OCI-LY7 (cell line): Measurements from ENCODE around the gene SGIP1. TPM values are rescaled to one million over a fixed set of nuclear protein-coding genes. Genes with fewer than 3 reads are reported as not detected.

Source experiments
- BruUV-seq: library from RNA; stranded (reverse); fragments of 400-500 nt; replicated peaks from 2 replicates; lab custom pipeline; 2021; lab: Mats Ljungman, UMichigan
- CTCF ChIA-PET: fragments of 300-600 bp; sonication (Branson Sonifier 250); formaldehyde crosslinking; loops from one replicate; lab custom pipeline; 2022; ENCODE audit warnings: antibody characterized with exemption; ENCODE audit not compliant: unreplicated experiment; lab: Charles Lee
- POLR2A ChIA-PET: fragments of 300-600 bp; sonication (Branson Sonifier 250); formaldehyde crosslinking; loops from one replicate; lab custom pipeline; 2022; ENCODE audit warnings: antibody characterized with exemption; lab: Charles Lee
- DNase-seq: peaks from one replicate; pipeline ENCODE4 v3.0.0-alpha.2; 2015; ENCODE audit warnings: low spot score
- H2AFZ ChIP-seq: fragments of 200-600 bp; sonication (generic), shearing (Covaris generic); 2 replicates; pipeline ENCODE4 v1.6.1; 2014; ENCODE audit warnings: mild to moderate bottlenecking, antibody characterized with exemption, low read length, moderate library complexity
- H3K27ac ChIP-seq: fragments of 200-600 bp; sonication (generic); 2 replicates; pipeline ENCODE4 v1.5.1; 2014; ENCODE audit warnings: mixed run types, low read depth, mild to moderate bottlenecking, moderate library complexity, low read length, inconsistent platforms; ENCODE audit not compliant: poor library complexity, severe bottlenecking
- H3K36me3 ChIP-seq: fragments of 200-600 bp; sonication (generic); 2 replicates; pipeline ENCODE4 v1.6.1; 2014; ENCODE audit warnings: mild to moderate bottlenecking, antibody characterized with exemption, low read length, moderate library complexity, mixed read lengths; ENCODE audit not compliant: insufficient read depth
- H3K4me1 ChIP-seq: fragments of 200-600 bp; sonication (generic); 2 replicates; pipeline ENCODE4 v1.5.1; 2014; ENCODE audit warnings: mild to moderate bottlenecking, low read length; ENCODE audit not compliant: insufficient read depth, poor library complexity, severe bottlenecking
- H3K4me2 ChIP-seq: fragments of 200-600 bp; sonication (generic); 2 replicates; pipeline ENCODE4 v1.6.1; 2014; ENCODE audit warnings: mild to moderate bottlenecking, low read length
- H3K4me3 ChIP-seq: fragments of 200-600 bp; sonication (generic); 2 replicates; pipeline ENCODE4 v1.5.1; 2014; ENCODE audit warnings: mild to moderate bottlenecking, low read depth, low read length; ENCODE audit not compliant: poor library complexity, severe bottlenecking
- H3K79me2 ChIP-seq: fragments of 200-600 bp; sonication (generic); 2 replicates; pipeline ENCODE4 v1.6.1; 2016; ENCODE audit warnings: low read depth, mild to moderate bottlenecking, low read length, moderate library complexity, mixed read lengths; ENCODE audit not compliant: insufficient read depth
- H3K9me2 ChIP-seq: fragments of 200-600 bp; sonication (generic); 2 replicates; pipeline ENCODE4 v1.6.1; 2016; ENCODE audit warnings: mild to moderate bottlenecking, low read length, mixed read lengths; ENCODE audit not compliant: insufficient read depth
- H3K9me3 ChIP-seq: fragments of 200-600 bp; sonication (generic); 2 replicates; pipeline ENCODE4 v1.6.1; 2014; ENCODE audit warnings: mild to moderate bottlenecking, mixed run types, low read length, mixed read lengths
- H4K20me1 ChIP-seq: fragments of 200-600 bp; sonication (generic); 2 replicates; pipeline ENCODE4 v1.6.1; 2014; ENCODE audit warnings: mild to moderate bottlenecking, antibody characterized with exemption, low read length, moderate library complexity, mixed read lengths; ENCODE audit not compliant: insufficient read depth
- EZH2phosphoT487 ChIP-seq: fragments of 200-600 bp; sonication (generic); IDR thresholded peaks from 2 replicates; pipeline ENCODE4 v1.6.1; 2018; ENCODE audit warnings: low read depth, borderline replicate concordance, mild to moderate bottlenecking, mixed run types, antibody characterized with exemption, low read length, moderate library complexity, mixed read lengths
- intact Hi-C: fragments of 100-400 bp; cut with micrococcal nuclease; formaldehyde crosslinking; loops from one replicate; pipeline ENCODE4 v1.10.0; 2022; ENCODE audit not compliant: unreplicated experiment
- total RNA-seq, 2 experiments: library from RNA; depleted of rRNA in 1 of 2; stranded (reverse); fragments of >200 nt in 1 of 2; shearing (Covaris generic) in 1 of 2; gene quantifications; 2 replicates each; pipeline ENCODE4 v1.2.3, GENCODE V29; 2014 to 2022
- TF ChIP-seq, protein P1 (sequence below): fragments of 200-600 bp; sonication (generic); conservative IDR thresholded peaks from 2 replicates; pipeline ENCODE4 v1.5.1; 2014; ENCODE audit warnings: mild to moderate bottlenecking, antibody characterized with exemption, low read length, moderate library complexity, mixed read lengths

The SGIP1 gene
- total RNA-seq, 2 experiments from 2014 or later: not detected

DNA sequence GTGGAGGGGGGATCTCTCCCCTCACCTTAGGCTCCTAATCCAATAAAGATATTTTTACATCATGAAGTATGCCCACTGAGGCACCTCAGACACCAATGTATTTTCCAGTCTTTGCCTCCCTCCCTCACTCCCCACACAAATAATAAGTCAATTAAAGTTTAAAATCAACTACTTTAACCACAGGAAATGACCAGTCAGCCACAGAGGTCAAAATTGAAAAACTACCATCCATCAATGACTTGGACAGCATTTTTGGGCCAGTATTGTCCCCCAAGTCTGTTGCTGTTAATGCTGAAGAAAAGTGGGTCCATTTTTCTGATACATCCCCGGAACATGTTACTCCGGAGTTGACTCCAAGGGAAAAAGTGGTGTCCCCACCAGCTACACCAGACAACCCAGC is 147.7 kb downstream of the SGIP1 start:
- no peak for DNase-seq
- no TSS peak for BruUV-seq

DNA sequence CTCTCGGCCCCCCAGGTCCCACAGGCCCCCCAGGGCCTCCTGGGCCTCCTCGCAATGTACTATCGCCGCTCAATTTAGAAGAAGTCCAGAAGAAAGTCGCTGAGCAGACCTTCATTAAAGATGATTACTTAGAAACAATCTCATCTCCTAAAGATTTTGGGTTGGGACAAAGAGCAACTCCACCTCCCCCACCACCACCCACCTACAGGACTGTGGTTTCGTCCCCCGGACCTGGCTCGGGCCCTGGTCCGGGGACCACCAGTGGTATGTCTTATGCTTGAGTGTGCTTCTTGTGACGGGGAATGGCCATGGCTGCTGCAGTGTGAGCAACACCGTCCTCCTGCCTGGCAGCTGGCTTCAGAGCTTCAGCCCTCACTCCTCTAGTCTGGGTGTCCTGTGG is 148.2 kb downstream of the SGIP1 start:
- Histone ChIP-seq H3K79me2 (no peaks in the 10 kb centered on the region), H3K4me3 (no peak overlapping the region), H3K9me2 (no peaks in the 10 kb centered on the region), H3K4me2 (no peak overlapping the region), H3K9me3 (no peaks in the 10 kb centered on the region), H2AFZ (no peak overlapping the region), H3K36me3 (no peaks in the 10 kb centered on the region), H3K27ac (no peak overlapping the region), H4K20me1 (no peaks in the 10 kb centered on the region), H3K4me1 (no peaks in the 10 kb centered on the region)
- DNase-seq: no peak
- intact Hi-C loops: no loop called here
- ChIA-PET POLR2A (interaction anchor here (0.7 kb wide), 1 partner anchor 71 kb away, joined by 3 read pairs; no protein-coding TSS in a partner anchor), CTCF (no interaction called here)
- no TSS peak for BruUV-seq
- no peak for TF ChIP-seq EZH2phosphoT487
- TF ChIP-seq, protein P1, sequence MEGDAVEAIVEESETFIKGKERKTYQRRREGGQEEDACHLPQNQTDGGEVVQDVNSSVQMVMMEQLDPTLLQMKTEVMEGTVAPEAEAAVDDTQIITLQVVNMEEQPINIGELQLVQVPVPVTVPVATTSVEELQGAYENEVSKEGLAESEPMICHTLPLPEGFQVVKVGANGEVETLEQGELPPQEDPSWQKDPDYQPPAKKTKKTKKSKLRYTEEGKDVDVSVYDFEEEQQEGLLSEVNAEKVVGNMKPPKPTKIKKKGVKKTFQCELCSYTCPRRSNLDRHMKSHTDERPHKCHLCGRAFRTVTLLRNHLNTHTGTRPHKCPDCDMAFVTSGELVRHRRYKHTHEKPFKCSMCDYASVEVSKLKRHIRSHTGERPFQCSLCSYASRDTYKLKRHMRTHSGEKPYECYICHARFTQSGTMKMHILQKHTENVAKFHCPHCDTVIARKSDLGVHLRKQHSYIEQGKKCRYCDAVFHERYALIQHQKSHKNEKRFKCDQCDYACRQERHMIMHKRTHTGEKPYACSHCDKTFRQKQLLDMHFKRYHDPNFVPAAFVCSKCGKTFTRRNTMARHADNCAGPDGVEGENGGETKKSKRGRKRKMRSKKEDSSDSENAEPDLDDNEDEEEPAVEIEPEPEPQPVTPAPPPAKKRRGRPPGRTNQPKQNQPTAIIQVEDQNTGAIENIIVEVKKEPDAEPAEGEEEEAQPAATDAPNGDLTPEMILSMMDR: no peak

More for the DNA sequence above, 147.7 kb downstream of the SGIP1 start:
- H4K20me1 ChIP-seq: no peaks in the 10 kb centered on the region
- H3K9me3 ChIP-seq: no peaks in the 10 kb centered on the region
- H3K9me2 ChIP-seq: no peaks in the 10 kb centered on the region
- TF ChIP-seq, protein P1: no peak
- TF ChIP-seq EZH2phosphoT487: no peak
- H3K4me3 ChIP-seq: no peak overlapping the region
- intact Hi-C loops: no loop called here
- H3K79me2 ChIP-seq: no peaks in the 10 kb centered on the region
- H3K4me2 ChIP-seq: no peak overlapping the region
- no peak overlapping the region for H3K27ac ChIP-seq
- no peaks in the 10 kb centered on the region for H3K36me3 ChIP-seq
- ChIA-PET CTCF (no interaction called here), POLR2A (interaction anchor here (0.7 to 1.5 kb wide), 2 partner anchors 16 to 71 kb away, joined by 3 to 9 read pairs; no protein-coding TSS in a partner anchor)
- no peak overlapping the region for H2AFZ ChIP-seq
- H3K4me1 ChIP-seq: no peaks in the 10 kb centered on the region

DNA sequence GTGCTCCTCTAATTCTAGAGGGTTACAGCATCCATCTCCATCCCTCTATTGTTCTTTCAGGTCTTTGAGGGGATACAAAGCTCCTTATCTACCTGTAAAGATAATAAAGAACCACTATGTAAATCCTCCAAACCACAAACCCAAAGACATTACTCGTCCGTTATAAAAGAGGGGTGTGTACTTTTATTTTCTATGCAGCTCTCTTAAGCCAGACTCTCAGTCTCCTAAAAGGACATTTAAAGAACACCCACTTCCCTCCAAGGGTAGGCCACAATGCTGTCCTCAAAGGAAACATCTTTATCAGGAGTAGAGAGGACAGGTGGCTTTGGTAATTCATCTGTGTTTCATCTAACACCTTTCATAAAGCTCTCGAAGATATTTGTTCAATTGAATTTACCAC is 150.4 kb downstream of the SGIP1 start:
- Histone ChIP-seq H3K9me2 (no peaks in the 10 kb centered on the region), H3K27ac (no peak overlapping the region), H3K9me3 (no peaks in the 10 kb centered on the region), H3K4me2 (no peak overlapping the region), H3K36me3 (no peaks in the 10 kb centered on the region), H3K4me3 (no peak overlapping the region), H3K79me2 (no peaks in the 10 kb centered on the region), H3K4me1 (no peaks in the 10 kb centered on the region), H4K20me1 (no peaks in the 10 kb centered on the region), H2AFZ (no peak overlapping the region)
- BruUV-seq: no TSS peak
- ChIA-PET CTCF (no interaction called here), POLR2A (interaction anchor here (0.6 to 1.0 kb wide), 2 partner anchors 8 to 947 kb away, joined by 3 read pairs; no protein-coding TSS in a partner anchor)
- intact Hi-C loops: no loop called here
- no peak for DNase-seq
- TF ChIP-seq EZH2phosphoT487: no peak
- TF ChIP-seq, protein P1: no peak
